IPS-NIHi7 (cell line): Measurements from ENCODE around the gene OR52N1.
A peak's percentile ranks its signal among the peaks of the same experiment; 100 is the strongest.

Source experiments
- DNase-seq: peaks from one replicate; pipeline ENCODE4 v3.0.0; 2012; ENCODE audit warnings: mixed read lengths; ENCODE audit errors: extremely low spot score

Gene OR52N1

GRCh38 chr11:5791165-5791564, at the start of gene OR52N1:
TSS of gene OR52N1 (minus strand) at chr11:5791265. CDS start at chr11:5788816, 2,449 bp downstream.
- no peak for DNase-seq

- no peak for DNase-seq
These were observed 46.6 kb upstream of the OR52N1 start for GRCh38 chr11:5837695-5838094.

- no peak for DNase-seq
These were observed 42.4 kb upstream of the OR52N1 start for GRCh38 chr11:5833446-5833845.

DNA sequence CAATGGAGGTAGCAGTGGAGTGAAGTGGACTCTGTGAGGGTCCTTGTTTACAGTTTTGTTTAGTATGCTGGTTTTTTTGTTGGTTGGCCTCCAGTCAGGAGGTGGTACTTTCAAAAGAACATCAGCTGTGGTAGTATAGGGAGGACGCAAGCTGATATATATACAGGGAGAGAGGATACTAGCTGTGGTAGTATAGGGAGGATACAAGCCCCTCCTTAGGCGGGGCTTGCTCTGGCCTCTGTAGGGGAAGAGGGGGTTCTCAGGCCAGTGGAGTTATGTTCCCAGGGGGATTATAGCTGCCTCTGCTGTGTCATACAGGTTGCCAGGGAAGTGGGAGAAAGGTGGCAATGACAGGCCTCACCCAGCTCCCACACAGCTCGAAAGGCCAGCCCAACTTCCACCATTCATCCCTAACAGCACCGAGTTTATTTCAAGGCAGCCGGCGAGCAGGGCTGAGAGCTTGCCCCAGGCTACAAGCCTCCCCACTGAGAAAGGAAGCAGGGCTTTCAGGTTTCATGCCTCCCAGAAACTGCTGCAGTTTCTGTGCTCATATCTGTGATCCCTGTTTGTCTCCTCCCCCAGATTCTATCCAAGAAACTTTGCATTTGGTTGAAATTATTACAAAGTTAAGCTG, 40.2 kb upstream of the OR52N1 start:
- DNase-seq = peak; percentile 20

GRCh38 chr11:5818245-5818886, 27.3 kb upstream of the OR52N1 start:
- DNase-seq = no peak

- no peak for DNase-seq
These were observed 24.5 kb upstream of the OR52N1 start for GRCh38 chr11:5815534-5815933.

DNA sequence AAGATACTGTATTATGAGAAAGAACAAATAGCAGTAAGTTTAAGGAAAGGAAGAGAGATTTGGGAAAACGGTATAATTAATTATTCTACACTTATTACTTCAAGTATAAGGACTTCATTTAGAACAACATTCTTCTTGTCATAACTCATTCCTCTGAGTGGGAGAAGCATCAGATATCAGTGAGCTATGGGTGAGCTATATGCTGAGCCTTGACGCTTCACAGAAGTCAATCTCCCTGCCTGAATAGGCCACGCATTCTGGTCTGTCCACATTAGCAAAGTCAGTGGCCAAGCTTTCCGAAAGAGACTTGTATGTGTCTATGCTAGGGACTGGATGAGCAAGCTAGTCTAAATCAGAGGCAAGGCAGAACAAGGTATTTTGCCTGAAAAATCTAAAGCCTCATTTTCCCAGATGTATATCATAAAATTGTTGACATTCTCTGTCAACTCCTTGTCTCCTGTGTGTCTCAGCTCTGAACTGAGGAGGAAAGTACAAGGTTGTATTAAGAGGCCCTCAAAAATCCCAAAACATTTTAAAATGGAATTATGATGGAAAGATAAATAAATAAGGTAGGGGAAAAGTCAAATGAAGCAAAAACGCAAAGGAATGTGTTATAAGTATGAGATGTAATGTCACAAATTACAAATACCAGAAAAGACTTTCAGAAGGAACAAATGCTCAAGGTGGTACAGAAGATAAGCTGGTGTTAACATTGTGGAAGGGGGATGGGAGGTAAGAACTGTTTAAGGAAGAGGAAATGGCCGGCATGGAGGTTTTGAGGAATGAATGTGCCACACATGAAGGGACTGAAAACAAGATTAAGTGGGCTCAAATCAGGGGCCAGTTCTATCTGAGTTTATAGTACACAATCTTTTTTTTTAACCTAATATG, 19.1 kb upstream of the OR52N1 start:
- DNase-seq = no peak

DNA sequence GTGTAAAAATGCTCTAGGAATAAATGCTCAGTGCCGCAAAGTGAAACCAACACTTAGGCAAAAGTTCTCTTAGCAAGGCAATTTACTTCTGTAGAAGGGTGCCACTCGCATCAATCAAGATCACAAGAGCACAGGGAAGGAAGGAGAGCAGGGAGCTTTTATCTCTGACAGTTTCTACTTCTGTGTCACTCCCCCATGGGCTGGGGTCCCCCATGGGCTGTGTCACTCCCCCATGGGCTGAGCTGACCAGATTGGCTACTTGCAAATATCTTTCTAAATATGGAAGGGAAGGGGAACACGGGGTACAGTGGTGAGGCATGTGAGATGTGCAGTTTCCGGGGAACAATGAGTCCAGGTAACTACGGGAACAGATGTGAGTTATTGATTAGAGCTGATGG, 18.1 kb upstream of the OR52N1 start:
- DNase-seq = no peak

GRCh38 chr11:5808500-5809121, 17.5 kb upstream of the OR52N1 start, which contains the start of gene OR52N2:
TSS of gene OR52N2 (plus strand) at chr11:5808924. CDS start at chr11:5820336, 11,412 bp downstream.
- peak; percentile 71 for DNase-seq

- DNase-seq = peak; percentile 21
These were observed 16.5 kb upstream of the OR52N1 start for GRCh38 chr11:5807580-5807979.

- DNase-seq = no peak
These were observed 12.9 kb upstream of the OR52N1 start for GRCh38 chr11:5803982-5804381.

- no peak for DNase-seq
These were observed 5.5 kb upstream of the OR52N1 start for GRCh38 chr11:5796541-5796940.

DNA sequence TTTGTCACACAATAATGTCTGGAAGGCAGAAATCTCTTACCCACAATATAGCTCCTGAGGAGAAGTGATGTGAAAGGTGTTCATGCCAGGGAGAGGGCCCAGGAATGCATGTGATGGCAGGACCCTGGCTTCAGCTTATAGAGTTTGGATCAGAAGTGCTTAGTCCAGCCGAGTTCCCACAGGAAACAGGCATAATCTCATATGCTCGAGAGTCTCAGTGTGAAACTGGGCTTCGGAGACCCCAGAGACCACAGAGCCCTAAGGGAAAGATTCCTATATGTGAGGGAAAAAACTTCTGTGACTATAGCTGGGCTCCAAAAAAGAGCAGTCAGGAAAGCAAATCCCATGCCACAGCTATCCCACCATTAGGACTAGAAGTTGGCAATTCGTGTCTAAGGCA, 7.8 kb downstream of the OR52N1 start, which contains the start of gene OR52N5:
Gene OR52N5, minus strand, starts transcription at position 101 of the 400 bp plus-strand sequence. CDS start 4,721 bp downstream, outside the sequence.
- DNase-seq = no peak

DNA sequence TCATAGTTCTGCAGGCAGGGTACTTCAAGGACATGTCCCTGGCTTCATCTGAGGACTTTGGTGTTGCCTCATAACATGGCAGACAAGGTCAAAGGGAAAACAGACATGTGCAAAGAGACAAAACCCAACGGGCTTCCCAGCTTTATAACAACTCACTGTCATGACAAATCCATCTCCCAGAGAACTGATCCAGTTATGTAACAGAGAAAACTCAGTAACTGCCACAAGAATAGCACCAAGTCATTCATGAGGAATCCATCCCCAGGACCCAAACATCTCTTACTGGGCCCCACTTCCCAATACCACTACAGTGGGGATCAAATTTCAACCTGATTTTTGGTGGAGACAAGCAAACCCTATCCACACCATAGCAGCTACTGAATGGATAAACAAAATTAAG, 24.0 kb downstream of the OR52N1 start:
- DNase-seq = no peak

- no peak for DNase-seq
These were observed 37.1 kb downstream of the OR52N1 start, which contains the start of gene OR52N4 for GRCh38 chr11:5753943-5754342. TSS of gene OR52N4 (plus strand) at chr11:5754243. CDS start at chr11:5754741, 498 bp downstream.

GRCh38 chr11:5749836-5750235, 41.2 kb downstream of the OR52N1 start:
- no peak for DNase-seq

DNA sequence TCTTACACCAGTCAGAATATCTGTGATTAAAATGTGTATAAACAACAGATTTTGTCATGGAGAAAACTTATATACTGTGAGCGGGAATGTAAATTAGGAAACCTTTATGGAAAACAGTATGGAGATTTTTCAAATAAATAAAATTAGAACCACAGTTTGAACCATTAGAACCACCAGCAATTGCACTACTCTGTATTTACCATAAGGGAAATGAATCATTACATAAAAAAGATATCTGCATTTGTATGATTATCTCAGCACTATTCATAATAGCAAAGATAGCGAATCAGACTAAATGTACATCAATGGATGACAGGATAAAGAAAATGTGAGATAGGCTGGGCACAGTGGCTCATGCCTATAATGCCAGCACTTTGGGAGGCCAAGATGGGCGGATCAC, 44.5 kb downstream of the OR52N1 start:
- no peak for DNase-seq

GRCh38 chr11:5738431-5738830, 52.6 kb downstream of the OR52N1 start:
- no peak for DNase-seq

- no peak for DNase-seq
These were observed 53.2 kb downstream of the OR52N1 start for GRCh38 chr11:5737670-5738392.

GRCh38 chr11:5737091-5737490, 54.0 kb downstream of the OR52N1 start:
- no peak for DNase-seq
